ENCODE results near the gene CACNG6.

The CACNG6 gene

GRCh38 chr19:54002495-54003315 is 11.3 kb downstream of the CACNG6 start:
- peak; percentile 79 for DNase-seq (ENCODE audit: low read depth)

- DNase-seq (ENCODE audit: low read depth) = no peak
Observed at GRCh38 chr19:54009440-54009839, 18.0 kb downstream of the CACNG6 start.

- DNase-seq (ENCODE audit: low read depth) = no peak
Observed at GRCh38 chr19:54010474-54010873, 19.0 kb downstream of the CACNG6 start.

- no peak for DNase-seq (ENCODE audit: low read depth)
Observed at GRCh38 chr19:54011507-54012211, 20.2 kb downstream of the CACNG6 start.

- no peak for DNase-seq (ENCODE audit: low read depth)
Observed at GRCh38 chr19:54013866-54014265, 22.4 kb downstream of the CACNG6 start.

GRCh38 chr19:54014920-54015560 is 23.6 kb downstream of the CACNG6 start:
- no peak for DNase-seq (ENCODE audit: low read depth)

- peak; percentile 81 for DNase-seq (ENCODE audit: low read depth)
Observed at GRCh38 chr19:54017261-54017660, 25.8 kb downstream of the CACNG6 start.

- DNase-seq (ENCODE audit: low read depth) = no peak
Observed at GRCh38 chr19:54021363-54021762, 29.9 kb downstream of the CACNG6 start.

- DNase-seq (ENCODE audit: low read depth) = no peak
Observed at GRCh38 chr19:54021932-54022331, 30.5 kb downstream of the CACNG6 start.

GRCh38 chr19:54023191-54023590 is 31.8 kb downstream of the CACNG6 start:
- DNase-seq (ENCODE audit: low read depth) = peak; percentile 71

- DNase-seq (ENCODE audit: low read depth) = no peak
Observed at GRCh38 chr19:54024660-54025059, 33.2 kb downstream of the CACNG6 start.

- no peak for DNase-seq (ENCODE audit: low read depth)
Observed at GRCh38 chr19:54026656-54027055, 35.2 kb downstream of the CACNG6 start.

- no peak for DNase-seq (ENCODE audit: low read depth)
Observed at GRCh38 chr19:54029301-54029700, 37.9 kb downstream of the CACNG6 start.

- peak; percentile 57 for DNase-seq (ENCODE audit: low read depth)
Observed at GRCh38 chr19:54029930-54030490, 38.6 kb downstream of the CACNG6 start.

GRCh38 chr19:54030895-54031586 is 39.6 kb downstream of the CACNG6 start:
- DNase-seq (ENCODE audit: low read depth) = no peak

GRCh38 chr19:54035215-54036178 is 44.1 kb downstream of the CACNG6 start:
- DNase-seq (ENCODE audit: low read depth) = peak; percentile 82

GRCh38 chr19:54036542-54036941 is 45.1 kb downstream of the CACNG6 start:
- peak; percentile 43 for DNase-seq (ENCODE audit: low read depth)

- DNase-seq (ENCODE audit: low read depth) = no peak
Observed at GRCh38 chr19:54040003-54040402, 48.6 kb downstream of the CACNG6 start.

- DNase-seq (ENCODE audit: low read depth) = no peak
Observed at GRCh38 chr19:54041969-54042606, 50.7 kb downstream of the CACNG6 start.

GRCh38 chr19:54042989-54043388 is 51.6 kb downstream of the CACNG6 start:
- no peak for DNase-seq (ENCODE audit: low read depth)

All from amniotic epithelial cell (primary cell).